Choroid plexus epithelial cell (primary cell): ENCODE data around the gene INPP5F.

Experiments used
- DNase-seq: peaks from one replicate; pipeline ENCODE4 v3.0.0-alpha.2; 2010; ENCODE audit warnings: low read depth
- H3K4me3 ChIP-seq: 2 replicates; pipeline ENCODE4 v1.5.1; 2011; ENCODE audit warnings: low read depth, mild to moderate bottlenecking, control low read depth, low read length, moderate library complexity
- TF ChIP-seq, protein P1 (sequence below): conservative IDR thresholded peaks from 2 replicates; pipeline ENCODE4 v1.5.1; 2011; ENCODE audit warnings: low read depth, mild to moderate bottlenecking, control low read depth, inconsistent platforms, low read length, moderate library complexity

Gene INPP5F

GRCh38 chr10:119693262-119693957 lies 32.4 kb upstream of the INPP5F start:
- no peak overlapping the region for H3K4me3 ChIP-seq
- peak; percentile 59 for DNase-seq
- TF ChIP-seq, protein P1, sequence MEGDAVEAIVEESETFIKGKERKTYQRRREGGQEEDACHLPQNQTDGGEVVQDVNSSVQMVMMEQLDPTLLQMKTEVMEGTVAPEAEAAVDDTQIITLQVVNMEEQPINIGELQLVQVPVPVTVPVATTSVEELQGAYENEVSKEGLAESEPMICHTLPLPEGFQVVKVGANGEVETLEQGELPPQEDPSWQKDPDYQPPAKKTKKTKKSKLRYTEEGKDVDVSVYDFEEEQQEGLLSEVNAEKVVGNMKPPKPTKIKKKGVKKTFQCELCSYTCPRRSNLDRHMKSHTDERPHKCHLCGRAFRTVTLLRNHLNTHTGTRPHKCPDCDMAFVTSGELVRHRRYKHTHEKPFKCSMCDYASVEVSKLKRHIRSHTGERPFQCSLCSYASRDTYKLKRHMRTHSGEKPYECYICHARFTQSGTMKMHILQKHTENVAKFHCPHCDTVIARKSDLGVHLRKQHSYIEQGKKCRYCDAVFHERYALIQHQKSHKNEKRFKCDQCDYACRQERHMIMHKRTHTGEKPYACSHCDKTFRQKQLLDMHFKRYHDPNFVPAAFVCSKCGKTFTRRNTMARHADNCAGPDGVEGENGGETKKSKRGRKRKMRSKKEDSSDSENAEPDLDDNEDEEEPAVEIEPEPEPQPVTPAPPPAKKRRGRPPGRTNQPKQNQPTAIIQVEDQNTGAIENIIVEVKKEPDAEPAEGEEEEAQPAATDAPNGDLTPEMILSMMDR, result no peak

- no peak for DNase-seq
These were observed 31.2 kb upstream of the INPP5F start for GRCh38 chr10:119694608-119695007.

DNA sequence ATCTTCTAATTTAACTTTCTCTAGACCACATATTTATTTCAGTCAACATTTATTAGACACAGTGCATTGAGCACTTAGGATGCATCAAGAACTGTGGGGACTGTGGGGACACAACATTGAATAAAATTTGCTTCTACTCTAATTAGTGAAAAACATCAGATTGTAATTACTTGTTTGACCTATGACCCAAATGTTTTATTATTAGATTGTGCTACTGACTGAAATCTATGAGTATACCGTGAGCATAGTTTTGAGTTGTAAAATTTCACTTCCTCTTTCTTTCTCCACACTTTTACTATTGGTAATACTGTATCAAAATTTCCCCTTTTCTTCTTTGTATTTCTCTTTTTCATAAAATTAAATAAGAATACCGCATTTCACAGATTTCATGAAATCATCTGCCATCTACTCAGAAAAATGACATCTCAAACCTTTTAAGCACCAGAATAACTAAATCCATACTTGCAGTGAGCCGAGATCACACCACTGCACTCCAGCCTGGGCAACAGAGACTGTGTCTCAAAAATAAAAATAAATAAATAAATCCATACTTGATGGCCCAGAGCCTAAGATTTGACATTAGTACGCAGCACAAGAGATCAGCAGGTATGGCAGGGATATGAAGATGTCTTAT lies 25.4 kb upstream of the INPP5F start:
- TF ChIP-seq, protein P1, result no peak
- no peak for DNase-seq
- no peak overlapping the region for H3K4me3 ChIP-seq

More at GRCh38 chr10:119694608-119695007, 31.2 kb upstream of the INPP5F start:
- TF ChIP-seq, protein P1, result no peak
- H3K4me3 ChIP-seq, result no peak overlapping the region

- TF ChIP-seq, protein P1, result no peak
- DNase-seq, result peak; percentile 52
- H3K4me3 ChIP-seq, result no peak overlapping the region
These were observed 24.0 kb upstream of the INPP5F start for GRCh38 chr10:119701861-119702260.

GRCh38 chr10:119702583-119702982 lies 23.3 kb upstream of the INPP5F start:
- DNase-seq, result no peak
- no peak overlapping the region for H3K4me3 ChIP-seq

DNA sequence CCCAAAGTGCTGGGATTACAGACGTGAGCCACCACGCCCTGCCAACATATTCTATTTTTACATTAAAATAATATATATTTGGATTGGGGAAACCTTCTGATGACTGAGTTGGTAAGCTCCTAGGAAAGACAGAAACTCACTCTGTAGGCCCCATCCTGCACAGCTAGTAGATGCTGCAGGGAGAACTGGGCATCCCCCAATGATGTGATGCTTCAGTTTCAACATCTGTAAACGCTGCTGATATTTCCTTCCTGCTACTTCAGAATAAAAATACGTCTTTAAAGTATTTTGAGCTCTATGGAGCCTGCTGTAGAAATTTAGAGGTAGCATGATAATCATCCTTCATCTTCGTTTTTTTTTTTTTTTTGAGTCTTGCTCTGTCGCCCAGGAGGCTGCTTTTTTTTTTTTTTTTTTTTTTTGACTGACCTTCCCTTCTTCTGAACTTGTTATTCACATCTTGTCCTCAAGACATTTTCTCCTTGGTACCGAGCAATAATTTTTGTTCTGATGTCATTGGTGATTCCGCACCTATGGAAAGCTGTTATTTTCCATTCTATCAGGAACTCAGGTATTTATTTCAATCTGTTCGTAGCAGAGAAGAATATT lies 21.8 kb upstream of the INPP5F start:
- no peak for DNase-seq
- H3K4me3 ChIP-seq, result no peak overlapping the region
- TF ChIP-seq, protein P1, result no peak

More at GRCh38 chr10:119702583-119702982, 23.3 kb upstream of the INPP5F start:
- TF ChIP-seq, protein P1, result no peak
